K562 (cell line): ENCODE results near the gene OSGEPL1. TPM values are rescaled to one million over a fixed set of nuclear protein-coding genes. Genes with fewer than 3 reads are reported as not detected.

Experiments
- ATAC-seq: fragments of 200-7000 bp; cut with Tn5 transposase; 3 replicates; pipeline ENCODE4 v1.9.1; 2020; ENCODE audit warnings: moderate library complexity
- Bru-seq: library from RNA; stranded (reverse); fragments of 400-500 nt; gene quantifications from one replicate; lab custom pipeline; 2021; lab: Mats Ljungman, UMichigan
- BruChase-seq, 2 experiments: library from RNA; stranded (reverse); fragments of 400-500 nt; gene quantifications; one replicate each; lab custom pipeline; 2021; lab: Mats Ljungman, UMichigan
- BruUV-seq: library from RNA; stranded (reverse); fragments of 400-500 nt; replicated peaks from 2 replicates; lab custom pipeline; 2021; lab: Mats Ljungman, UMichigan
- CTCF ChIA-PET: fragments of 300-600 bp; formaldehyde crosslinking; extraction: SDS; loops from one replicate; lab custom pipeline; 2021; ENCODE audit warnings: low intra/inter-chr PET ratio; lab: Yijun Ruan, JAX
- POLR2A ChIA-PET: fragments of 300-600, 350-650 bp; sonication (Branson Sonifier 250); formaldehyde crosslinking; extraction: SDS; loops from one replicate; lab custom pipeline; 2021; ENCODE audit warnings: antibody characterized with exemption, inconsistent platforms; lab: Yijun Ruan, JAX
- DNase-seq, 4 experiments: peaks; one replicate each; pipeline versions ENCODE4 v3.0.0 to v3.0.0-alpha.2; 2011 to 2018; ENCODE audit warnings: low spot score in 3 of 4, mixed read lengths in 3 of 4; ENCODE audit errors: extremely low read depth in 1 of 4
- FAIRE-seq: peaks from 2 replicates; lab custom pipeline; 2011; peaks lifted over from hg19 to GRCh38; lab: Jason Lieb, UNC
- H2AFZ ChIP-seq: 2 replicates; pipeline ENCODE4 v1.6.0; 2011; ENCODE audit warnings: low read depth, low read length, control low read depth, inconsistent platforms
- H3K27ac ChIP-seq: fragments of 200-600 bp; 3 replicates; pipeline ENCODE4 v1.8.0; 2011; ENCODE audit warnings: low read depth, mild to moderate bottlenecking, control low read depth, inconsistent platforms, low read length, moderate library complexity, mixed read lengths; ENCODE audit errors: extremely low read depth
- H3K27me3 ChIP-seq, 2 experiments: fragments of 300-600 bp in 1 of 2; 2 replicates in 1 of 2; 3 replicates in 1 of 2; pipeline versions ENCODE4 v1.6.0 to v1.8.0; 2011; ENCODE audit warnings: inconsistent platforms in 2 of 2, low read length in 2 of 2, mild to moderate bottlenecking in 1 of 2, mixed read lengths in 1 of 2, moderate library complexity in 1 of 2; ENCODE audit not compliant: control insufficient read depth in 2 of 2, insufficient read depth in 2 of 2
- H3K36me3 ChIP-seq: fragments of 300-600 bp; 3 replicates; pipeline ENCODE4 v1.8.0; 2011; ENCODE audit warnings: mild to moderate bottlenecking, low read length, inconsistent platforms; ENCODE audit not compliant: control insufficient read depth, insufficient read depth
- H3K4me1 ChIP-seq, 2 experiments: fragments of 200-600 bp in 1 of 2; replicated peaks in 1 of 2; 2 replicates in 1 of 2; 3 replicates in 1 of 2; pipeline versions ENCODE4 v1.5.1 to v1.8.0; 2011; ENCODE audit warnings: inconsistent platforms in 2 of 2, low read length in 2 of 2, mild to moderate bottlenecking in 1 of 2, mixed read lengths in 1 of 2, moderate library complexity in 1 of 2; ENCODE audit not compliant: control insufficient read depth in 2 of 2, insufficient read depth in 2 of 2
- H3K4me2 ChIP-seq: 2 replicates; pipeline ENCODE4 v1.6.1; 2011; ENCODE audit warnings: low read length, control low read depth, inconsistent platforms, mixed read lengths; ENCODE audit not compliant: insufficient read depth
- H3K4me3 ChIP-seq: fragments of 200-600 bp; sonication (generic), shearing (Covaris generic); 2 replicates; pipeline ENCODE4 v1.5.1; 2016; ENCODE audit warnings: control low read depth, inconsistent platforms
- H3K79me2 ChIP-seq: fragments of 200-600 bp; 3 replicates; pipeline ENCODE4 v1.8.0; 2011; ENCODE audit warnings: low read length, inconsistent platforms; ENCODE audit not compliant: control insufficient read depth, insufficient read depth
- H3K9ac ChIP-seq, 2 experiments: 2 replicates each; pipeline versions ENCODE4 v1.6.0 to v1.6.1; 2011; ENCODE audit warnings: low read depth in 2 of 2, low read length in 2 of 2, control low read depth in 1 of 2, inconsistent platforms in 1 of 2, mild to moderate bottlenecking in 1 of 2, mixed read lengths in 1 of 2; ENCODE audit not compliant: insufficient read depth in 1 of 2
- H3K9me1 ChIP-seq: one replicate; pipeline ENCODE4 v1.6.0; 2011; ENCODE audit warnings: inconsistent platforms, mild to moderate bottlenecking, low read length, moderate library complexity; ENCODE audit not compliant: control insufficient read depth, insufficient read depth
- H3K9me3 ChIP-seq: replicated peaks from 2 replicates; pipeline ENCODE4 v1.5.1; 2011; ENCODE audit warnings: low read depth, low read length, inconsistent platforms; ENCODE audit not compliant: control insufficient read depth, insufficient read depth
- H4K20me1 ChIP-seq: replicated peaks from 2 replicates; pipeline ENCODE4 v1.6.1; 2011; ENCODE audit warnings: low read length, inconsistent platforms, mixed read lengths; ENCODE audit not compliant: control insufficient read depth, insufficient read depth
- BMI1 ChIP-seq: fragments of 150-350 bp; IDR thresholded peaks from 2 replicates; pipeline ENCODE4 v1.6.1; 2014; ENCODE audit warnings: low read length
- CTCF ChIP-seq, 3 experiments: IDR thresholded peaks in 2 of 3; conservative IDR thresholded peaks in 1 of 3; 2 replicates each; pipeline ENCODE4 v1.5.1; 2011 to 2012; ENCODE audit warnings: low read length in 3 of 3, mild to moderate bottlenecking in 3 of 3, control low read depth in 2 of 3, improper control_type of control experiment in 1 of 3, inconsistent platforms in 1 of 3, low read depth in 1 of 3, mixed read lengths in 1 of 3, moderate library complexity in 1 of 3; ENCODE audit not compliant: insufficient read depth in 2 of 3
- HOXB6 ChIP-seq: fragments of 250-450 bp; sonication (Bioruptor Pico); IDR thresholded peaks from 2 replicates; pipeline ENCODE4 v1.5.1; 2022; ENCODE audit warnings: mild to moderate bottlenecking, borderline replicate concordance
- LCOR ChIP-seq: sonication (generic); formaldehyde crosslinking; IDR thresholded peaks from 2 replicates; pipeline ENCODE4 v1.8.0; 2022; ENCODE audit warnings: mild to moderate bottlenecking, missing genetic modification reagents
- MTA2 ChIP-seq: fragments of 450-650 bp; IDR thresholded peaks from 2 replicates; pipeline ENCODE4 v1.6.1; 2016; ENCODE audit warnings: low read depth
- NCOA2 ChIP-seq, 2 experiments: fragments of 450-650 bp; IDR thresholded peaks; 2 replicates each; pipeline ENCODE4 v1.6.1; 2018; ENCODE audit warnings: mild to moderate bottlenecking in 2 of 2, moderate library complexity in 1 of 2; ENCODE audit not compliant: partially characterized antibody in 2 of 2
- RNF2 ChIP-seq: sonication (generic); IDR thresholded peaks from 2 replicates; pipeline ENCODE4 v1.6.1; 2016
- SP1 ChIP-seq: sonication (generic); formaldehyde crosslinking; IDR thresholded peaks from 2 replicates; pipeline ENCODE4 v1.8.1; 2022; ENCODE audit warnings: mild to moderate bottlenecking, missing genetic modification reagents
- ZBTB26 ChIP-seq: fragments of 450-650 bp; formaldehyde crosslinking; IDR thresholded peaks from 2 replicates; pipeline ENCODE4 v1.4.0; 2022; ENCODE audit warnings: missing genetic modification characterization
- ZNF197 ChIP-seq: fragments of 200-800 bp; sonication (Bioruptor generic); IDR thresholded peaks from 2 replicates; pipeline ENCODE4 v1.6.1; 2016; ENCODE audit warnings: low read depth, missing genetic modification characterization, missing compliant biosample characterization
- ZNF449 ChIP-seq: fragments of 250-450 bp; sonication (Bioruptor Pico); IDR thresholded peaks from 2 replicates; pipeline ENCODE4 v1.8.0; 2022; ENCODE audit warnings: moderate library complexity, mild to moderate bottlenecking, inconsistent platforms
- WGBS: fragments of 100-300 bp; shearing (Covaris generic); methylation state at CpG from one replicate; pipeline ENCODE4 v1.1.6; 2016; ENCODE audit warnings: low coverage, mixed read lengths; ENCODE audit not compliant: insufficient coverage; ENCODE audit errors: missing lambda C conversion rate; 5-methylcytosine and 5-hydroxymethylcytosine counted together
- in situ Hi-C: fragments of 300-500 bp; cut with MboI; formaldehyde crosslinking; loops from 4 replicates; pipeline ENCODE4 v1.15.0; 2018; ENCODE audit warnings: inconsistent platforms, mixed read lengths
- intact Hi-C: fragments of 100-400 bp; cut with micrococcal nuclease; formaldehyde crosslinking; loops from 2 replicates; pipeline ENCODE4 v1.14.2; 2022
- long read RNA-seq, 3 experiments: library from polyadenylated mRNA in 2 of 3; library from RNA in 1 of 3; unstranded in 2 of 3; stranded (forward) in 1 of 3; transcript quantifications; one replicate each; pipeline ENCODE4 v2.0.0, GENCODE V29; 2019 to 2022
- polyA minus RNA-seq, 3 experiments: library from RNA; depleted of rRNA, polyadenylated mRNA; stranded (reverse); fragments of >200 nt; gene quantifications; 2 replicates each; pipeline ENCODE4 v1.2.3, GENCODE V29; 2011
- polyA plus RNA-seq, 8 experiments: library from polyadenylated mRNA; depleted of rRNA in 4 of 8; stranded (reverse) in 5 of 8; unstranded in 3 of 8; fragments of >200 nt; fragmentation: Nextera tagmentation in 2 of 8; fragmentation: Illumina TruSeq in 1 of 8; extraction: Ambion mirVana in 2 of 8; extraction: Trizol in 1 of 8; gene quantifications; 2 replicates each; pipeline versions ENCODE4 v1.2.1 to v1.2.3, GENCODE V29; 2011 to 2014; ENCODE audit warnings: inconsistent platforms in 1 of 8, missing spikeins in 1 of 8
- total RNA-seq, 7 experiments: library from RNA; depleted of rRNA in 6 of 7; stranded (reverse); fragments of >200 nt in 6 of 7; fragmentation: Illumina TruSeq in 2 of 7; extraction: Trizol in 2 of 7; gene quantifications; 2 replicates each; pipeline versions ENCODE4 v1.2.1 to v1.2.3, GENCODE V29; 2011 to 2021; ENCODE audit warnings: low replicate concordance in 1 of 7

OSGEPL1 gene
- total RNA-seq (2011; cell fraction: chromatin; rRNA removed; ENCODE audit: low replicate concordance) = 6.3 and 13.1 TPM in 2 replicates
- total RNA-seq (2011; cell fraction: nucleolus; rRNA removed) = 6.0 and 6.7 TPM in 2 replicates
- 6.5 and 8.3 TPM in 2 replicates for total RNA-seq (2011; cell fraction: nucleoplasm; rRNA removed)
- total RNA-seq (2014; rRNA removed) = 3.6 and 3.7 TPM in 2 replicates
- total RNA-seq (2014; rRNA removed; fragmentation: Illumina TruSeq; extraction: Trizol) = 6.0 and 6.5 TPM in 2 replicates
- total RNA-seq (2015; rRNA removed; fragmentation: Illumina TruSeq; extraction: Trizol) = 5.3 and 6.5 TPM in 2 replicates
- 2.5 and 3.7 TPM in 2 replicates for total RNA-seq (2021)
- 10.4 and 10.8 TPM in 2 replicates for polyA plus RNA-seq (2011; rRNA removed)
- polyA plus RNA-seq (2011; cell fraction: cytosol; rRNA removed) = 1.6 and 3.5 TPM in 2 replicates
- polyA plus RNA-seq (2011; cell fraction: nucleus; rRNA removed) = 8.3 and 13.3 TPM in 2 replicates
- 3.6 and 4.7 TPM in 2 replicates for polyA plus RNA-seq (2012)
- 5.0 and 5.2 TPM in 2 replicates for polyA plus RNA-seq (2014; fragmentation: Illumina TruSeq; extraction: Trizol)
- 1 to 10 TPM; 8.9 to 9.3 TPM for polyA plus RNA-seq (2014; fragmentation: Nextera tagmentation; extraction: Ambion mirVana)
- polyA plus RNA-seq (2014; rRNA removed) = 5.1 and 6.0 TPM in 2 replicates
- polyA minus RNA-seq (2011; rRNA and poly(A)+ RNA removed) = 5.7 and 7.6 TPM in 2 replicates
- 2.2 and 3.4 TPM in 2 replicates for polyA minus RNA-seq (2011; cell fraction: cytosol; rRNA and poly(A)+ RNA removed)
- polyA minus RNA-seq (2011; cell fraction: nucleus; rRNA and poly(A)+ RNA removed) = 7.5 and 14.2 TPM in 2 replicates
- Bru-seq, nascent RNA = percentile 57 among the genes with signal in this experiment
- percentile 58 among the genes with signal in this experiment for BruChase-seq, experiment 1, labeled RNA remaining after a 2-hour chase
- BruChase-seq, experiment 2, labeled RNA remaining after a 6-hour chase = percentile 60 among the genes with signal in this experiment
- long read RNA-seq, experiment 1, partial matches to known transcripts = 4 of 15 reads
- long read RNA-seq, experiment 1, other reads (novel, unspliced or antisense) = 8 of 15 reads
- long read RNA-seq, experiment 2, partial matches to known transcripts = 0 of 1 reads
- long read RNA-seq, experiment 2, other reads (novel, unspliced or antisense) = 1 of 1 reads
- long read RNA-seq, experiment 3, partial matches to known transcripts = 0 of 3 reads
- long read RNA-seq, experiment 3, other reads (novel, unspliced or antisense) = 3 of 3 reads

GRCh38 chr2:189762551-189763298, at the start of gene OSGEPL1:
TSS of gene OSGEPL1 (minus strand) at chr2:189762792. CDS start at chr2:189761640, 1,152 bp downstream.
- ATAC-seq (peak; percentile 97), FAIRE-seq (peak; percentile 97), DNase-seq (peak; percentile 72 to 96 (median 76))
- peak within 1 kb of the TSS; percentile 97 for H2AFZ ChIP-seq
- peak within 1 kb of the TSS; percentile 89 for H3K27ac ChIP-seq
- H3K4me2 ChIP-seq = peak within 1 kb of the TSS; percentile 97
- H3K79me2 ChIP-seq = peaks cover 4% of the 10 kb centered on the region; the same call in 2 of the 3 replicates
- in situ Hi-C loops = no loop called here
- no peaks in the 10 kb centered on the region for H3K9me1 ChIP-seq
- POLR2A ChIA-PET = interaction anchor here (0.6 to 1.5 kb wide), 10 partner anchors 9 to 440 kb away, joined by 3 to 11 read pairs (median 4); no protein-coding TSS in a partner anchor
- H3K9me3 ChIP-seq = no peaks in the 10 kb centered on the region
- no peaks in the 10 kb centered on the region; a peak in 1 of 5 replicates for H3K4me1 ChIP-seq
- CTCF ChIA-PET = interaction anchor here (0.6 to 1.5 kb wide), 3 partner anchors 102 to 308 kb away, joined by 3 to 7 read pairs (median 4); partner anchors contain the start of gene ASNSD1
- under 1% methylated on average over 25 of the region's 33 CpGs for WGBS
- H3K36me3 ChIP-seq = peaks cover 11% of the 10 kb centered on the region; the same call in 1 of the 3 replicates
- H3K27me3 ChIP-seq = no peaks in the 10 kb centered on the region
- BruUV-seq = TSS peak; percentile 86
- H3K9ac ChIP-seq = peak within 1 kb of the TSS; percentile 85 to 91
- H3K4me3 ChIP-seq = peak within 1 kb of the TSS; percentile 70
- intact Hi-C loops = loop anchor here (2.0 kb wide), 2 partner anchors 22 to 102 kb away; partner anchors contain the start of genes ASNSD1, ORMDL1 and PMS1
- H4K20me1 ChIP-seq = no peaks in the 10 kb centered on the region
- TF ChIP-seq SP1 (CRISPR knock-in tag) (no peak), ZNF197 (no peak), HOXB6 (no peak), NCOA2 (IDR thresholded peaks at IDR 0.05; ENCODE audit: partially characterized antibody in 2 of 2) (no peak), ZNF449 (CRISPR knock-in tag) (no peak), CTCF (IDR thresholded peaks at IDR 0.05 in 2 of 3, conservative IDR thresholded peaks at IDR 0.05 in 1 of 3; ENCODE audit: insufficient read depth in 2 of 3, low read depth in 1 of 3, low read length in 3 of 3) (peak; percentile 48 to 56 (median 51); a peak in 5 of 6 replicates), LCOR (CRISPR knock-in tag) (peak; percentile 77; the same call in 1 of the 2 replicates), BMI1 (no peak), RNF2 (peak; percentile 38; the same call in 1 of the 2 replicates), ZBTB26 (CRISPR knock-in tag) (no peak), MTA2 (no peak)
